ENCODE results near the gene IFI6.
A peak's percentile ranks its signal among the peaks of the same experiment; 100 is the strongest.
"Not testable (repeated sequence)": the region's sequence is repeated elsewhere in the genome, so short reads cannot be mapped to it uniquely, and the experiment has no call there.

Gene IFI6

GRCh38 chr1:27655151-27655937 is 16.6 kb downstream of the IFI6 start:
- no peak overlapping the region for H3K4me3 ChIP-seq (ENCODE audit: low read depth, low read length)
- DNase-seq (ENCODE audit: low read depth): no peak

GRCh38 chr1:27652111-27652864 is 19.7 kb downstream of the IFI6 start:
- H3K4me3 ChIP-seq (ENCODE audit: low read depth, low read length): no peak overlapping the region
- DNase-seq (ENCODE audit: low read depth): no peak

GRCh38 chr1:27650539-27651175 is 21.3 kb downstream of the IFI6 start:
- no peak overlapping the region for H3K4me3 ChIP-seq (ENCODE audit: low read depth, low read length)
- DNase-seq (ENCODE audit: low read depth): no peak

- H3K4me3 ChIP-seq (ENCODE audit: low read depth, low read length): no peak overlapping the region
- no peak for DNase-seq (ENCODE audit: low read depth)
These were observed 21.8 kb downstream of the IFI6 start for GRCh38 chr1:27650171-27650538.

GRCh38 chr1:27649306-27649635 is 22.7 kb downstream of the IFI6 start:
- no peak for DNase-seq (ENCODE audit: low read depth)
- H3K4me3 ChIP-seq (ENCODE audit: low read depth, low read length): no peak overlapping the region

- DNase-seq (ENCODE audit: low read depth): no peak
- H3K4me3 ChIP-seq (ENCODE audit: low read depth, low read length): no peak overlapping the region
These were observed 23.2 kb downstream of the IFI6 start for GRCh38 chr1:27648602-27649305.

GRCh38 chr1:27647328-27647727 is 24.7 kb downstream of the IFI6 start:
- no peak overlapping the region for H3K4me3 ChIP-seq (ENCODE audit: low read depth, low read length)
- no peak for DNase-seq (ENCODE audit: low read depth)

- DNase-seq (ENCODE audit: low read depth): no peak
- H3K4me3 ChIP-seq (ENCODE audit: low read depth, low read length): no peak overlapping the region
These were observed 25.3 kb downstream of the IFI6 start for GRCh38 chr1:27646676-27647075.

GRCh38 chr1:27645071-27645415 is 26.9 kb downstream of the IFI6 start:
- no peak overlapping the region for H3K4me3 ChIP-seq (ENCODE audit: low read depth, low read length)
- DNase-seq (ENCODE audit: low read depth): no peak

- H3K4me3 ChIP-seq (ENCODE audit: low read depth, low read length): no peak overlapping the region
- DNase-seq (ENCODE audit: low read depth): no peak
These were observed 27.5 kb downstream of the IFI6 start for GRCh38 chr1:27644369-27645070.

- no peak for DNase-seq (ENCODE audit: low read depth)
- no peak overlapping the region for H3K4me3 ChIP-seq (ENCODE audit: low read depth, low read length)
These were observed 28.2 kb downstream of the IFI6 start for GRCh38 chr1:27643600-27644368.

- not testable (repeated sequence) for H3K4me3 ChIP-seq (ENCODE audit: low read depth, low read length); DNase-seq (ENCODE audit: low read depth)
These were observed 31.5 kb downstream of the IFI6 start for GRCh38 chr1:27640514-27640913.

GRCh38 chr1:27638805-27639204 is 33.2 kb downstream of the IFI6 start:
- DNase-seq (ENCODE audit: low read depth): no peak
- no peak overlapping the region for H3K4me3 ChIP-seq (ENCODE audit: low read depth, low read length)

GRCh38 chr1:27638047-27638734 is 33.8 kb downstream of the IFI6 start:
- DNase-seq (ENCODE audit: low read depth): no peak

GRCh38 chr1:27635396-27636142 is 36.4 kb downstream of the IFI6 start:
- no peak overlapping the region for H3K4me3 ChIP-seq (ENCODE audit: low read depth, low read length)
- DNase-seq (ENCODE audit: low read depth): no peak

More at GRCh38 chr1:27638047-27638734, 33.8 kb downstream of the IFI6 start:
- no peak overlapping the region for H3K4me3 ChIP-seq (ENCODE audit: low read depth, low read length)

- no peak for DNase-seq (ENCODE audit: low read depth)
- H3K4me3 ChIP-seq (ENCODE audit: low read depth, low read length): peak within 1 kb of the TSS; percentile 35
These were observed 37.0 kb downstream of the IFI6 start, which contains the start of gene FGR for GRCh38 chr1:27634985-27635367. TSS of gene FGR (minus strand) at chr1:27635185. CDS start at chr1:27623916, 11,269 bp downstream.

- peak overlapping the region; percentile 35 for H3K4me3 ChIP-seq (ENCODE audit: low read depth, low read length)
- no peak for DNase-seq (ENCODE audit: low read depth)
These were observed 37.6 kb downstream of the IFI6 start for GRCh38 chr1:27634177-27634984.

Data from skeletal muscle cell (primary cell).